OCI-LY1 (cell line): ENCODE measurements around the gene BPIFA2.

Source experiments
- H2AFZ ChIP-seq: fragments of 200-600 bp; sonication (generic), shearing (Covaris generic); 2 replicates; pipeline ENCODE4 v1.6.0; 2014; ENCODE audit warnings: antibody characterized with exemption, mild to moderate bottlenecking, low read length
- H3F3A ChIP-seq: fragments of 200-600 bp; sonication (generic), shearing (Covaris generic); 2 replicates; pipeline ENCODE4 v1.6.0; 2014; ENCODE audit warnings: mild to moderate bottlenecking, antibody characterized with exemption, low read length, moderate library complexity; ENCODE audit not compliant: insufficient read depth
- H3K27ac ChIP-seq: fragments of 200-600 bp; sonication (generic); 2 replicates; pipeline ENCODE4 v1.5.1; 2014; ENCODE audit warnings: low read length, mixed run types, mild to moderate bottlenecking, low read depth; ENCODE audit not compliant: poor library complexity, severe bottlenecking
- H3K27me3 ChIP-seq: fragments of 200-600 bp; sonication (generic); 2 replicates; pipeline ENCODE4 v1.6.0; 2014; ENCODE audit warnings: antibody characterized with exemption, mild to moderate bottlenecking, low read length, moderate library complexity; ENCODE audit not compliant: insufficient read depth
- H3K36me3 ChIP-seq: fragments of 200-600 bp; sonication (generic); 2 replicates; pipeline ENCODE4 v1.6.1; 2014; ENCODE audit warnings: mild to moderate bottlenecking, antibody characterized with exemption, low read length, moderate library complexity, mixed read lengths; ENCODE audit not compliant: insufficient read depth
- H3K4me1 ChIP-seq: fragments of 200-600 bp; sonication (generic); 2 replicates; pipeline ENCODE4 v1.5.1; 2014; ENCODE audit warnings: mild to moderate bottlenecking, low read length, moderate library complexity; ENCODE audit not compliant: insufficient read depth, severe bottlenecking
- H3K4me2 ChIP-seq: fragments of 200-600 bp; sonication (generic), shearing (Covaris generic); 2 replicates; pipeline ENCODE4 v1.6.1; 2014; ENCODE audit warnings: low read length
- H3K4me3 ChIP-seq: fragments of 200-600 bp; sonication (generic); 2 replicates; pipeline ENCODE4 v1.5.1; 2014; ENCODE audit warnings: low read length, low read depth, mild to moderate bottlenecking, mixed read lengths; ENCODE audit not compliant: poor library complexity, severe bottlenecking
- H3K79me2 ChIP-seq: fragments of 200-600 bp; shearing (Covaris generic); 2 replicates; pipeline ENCODE4 v1.6.1; 2016; ENCODE audit warnings: mixed run types, low read length, mixed read lengths; ENCODE audit not compliant: insufficient read depth
- H3K9ac ChIP-seq: fragments of 200-600 bp; sonication (generic), shearing (Covaris generic); 2 replicates; pipeline ENCODE4 v1.6.1; 2014; ENCODE audit warnings: mild to moderate bottlenecking, low read length, mixed read lengths
- H3K9me2 ChIP-seq: fragments of 200-600 bp; sonication (generic), shearing (Covaris generic); 2 replicates; pipeline ENCODE4 v1.6.1; 2014; ENCODE audit warnings: low read depth, mild to moderate bottlenecking, low read length, mixed read lengths
- H3K9me3 ChIP-seq: fragments of 200-600 bp; shearing (Covaris generic); 2 replicates; pipeline ENCODE4 v1.6.1; 2014; ENCODE audit warnings: low read length, mixed read lengths
- H4K20me1 ChIP-seq: fragments of 200-600 bp; sonication (generic), shearing (Covaris generic); 2 replicates; pipeline ENCODE4 v1.6.0; 2016; ENCODE audit warnings: mild to moderate bottlenecking, low read length; ENCODE audit not compliant: insufficient read depth
- CTCF ChIP-seq: fragments of 200-600 bp; sonication (generic), shearing (Covaris generic); IDR thresholded peaks from 2 replicates; pipeline ENCODE4 v1.5.1; 2017; ENCODE audit warnings: mild to moderate bottlenecking, antibody characterized with exemption, low read length, moderate library complexity, mixed read lengths
- EZH2 ChIP-seq: fragments of 200-600 bp; sonication (generic), shearing (Covaris generic); IDR thresholded peaks from 2 replicates; pipeline ENCODE4 v1.8.0; 2017; ENCODE audit warnings: borderline replicate concordance, mixed run types, mild to moderate bottlenecking, antibody characterized with exemption, low read length, moderate library complexity, mixed read lengths

Gene BPIFA2

GRCh38 chr20:33172781-33173180 is 4.8 kb downstream of the BPIFA2 start:
- Histone ChIP-seq H3K9ac (no peak overlapping the region), H3K4me3 (no peak overlapping the region), H4K20me1 (no peaks in the 10 kb centered on the region), H3K4me2 (no peak overlapping the region), H3K9me3 (no peaks in the 10 kb centered on the region), H3K27ac (no peak overlapping the region), H2AFZ (no peak overlapping the region), H3K79me2 (no peaks in the 10 kb centered on the region), H3K36me3 (no peaks in the 10 kb centered on the region), H3K4me1 (no peaks in the 10 kb centered on the region), H3F3A (no peaks in the 10 kb centered on the region), H3K9me2 (no peaks in the 10 kb centered on the region), H3K27me3 (no peaks in the 10 kb centered on the region)
- TF ChIP-seq CTCF (no peak), EZH2 (no peak)

GRCh38 chr20:33175123-33175522 is 7.2 kb downstream of the BPIFA2 start:
- TF ChIP-seq CTCF (no peak), EZH2 (no peak)
- Histone ChIP-seq H3K4me1 (no peaks in the 10 kb centered on the region), H3K79me2 (no peaks in the 10 kb centered on the region), H3K27ac (no peak overlapping the region), H3K36me3 (no peaks in the 10 kb centered on the region), H3F3A (no peaks in the 10 kb centered on the region), H3K4me2 (no peak overlapping the region), H3K27me3 (no peaks in the 10 kb centered on the region), H2AFZ (no peak overlapping the region), H3K9me2 (no peaks in the 10 kb centered on the region), H4K20me1 (no peaks in the 10 kb centered on the region), H3K4me3 (no peak overlapping the region), H3K9me3 (no peaks in the 10 kb centered on the region), H3K9ac (no peak overlapping the region)

GRCh38 chr20:33176101-33176500 is 8.1 kb downstream of the BPIFA2 start:
- Histone ChIP-seq H3K79me2 (no peaks in the 10 kb centered on the region), H2AFZ (no peak overlapping the region), H3K9me2 (no peaks in the 10 kb centered on the region), H3K9ac (no peak overlapping the region), H3K36me3 (no peaks in the 10 kb centered on the region), H3K4me2 (no peak overlapping the region), H3K9me3 (no peaks in the 10 kb centered on the region), H3K4me3 (no peak overlapping the region), H3K27me3 (no peaks in the 10 kb centered on the region), H3F3A (no peaks in the 10 kb centered on the region), H3K4me1 (no peaks in the 10 kb centered on the region), H3K27ac (no peak overlapping the region), H4K20me1 (no peaks in the 10 kb centered on the region)
- TF ChIP-seq EZH2 = no peak
- no peak for TF ChIP-seq CTCF
